ENCODE measurements around the gene LRRC4.

GRCh38 chr7:128045158-128045557 is 13.9 kb upstream of the LRRC4 start:
- TF ChIP-seq EZH2 (IDR thresholded peaks at IDR 0.05) (no peak), POLR2AphosphoS5 (IDR thresholded peaks at IDR 0.05; ENCODE audit: borderline replicate concordance, low read depth, low read length) (no peak), FOXP2 (optimal IDR thresholded peaks at IDR 0.05; ENCODE audit: control extremely low read depth, extremely low read length, insufficient read depth) (no peak)

Data from SK-N-MC (cell line).